Common myeloid progenitor, CD34-positive (primary cell): ENCODE measurements around the gene SLC22A23.

Experiments used
- CTCF ChIA-PET: fragments of 350-600 bp; sonication (Branson Sonifier 250); formaldehyde crosslinking; loops from one replicate; lab custom pipeline; 2021; ENCODE audit warnings: antibody characterized with exemption; lab: Charles Lee
- POLR2A ChIA-PET: fragments of 350-600 bp; sonication (Branson Sonifier 250); formaldehyde crosslinking; loops from one replicate; lab custom pipeline; 2021; ENCODE audit warnings: antibody characterized with exemption; lab: Charles Lee
- DNase-seq, 3 donors: peaks; one replicate each; pipeline versions ENCODE4 v3.0.0 to v3.0.0-alpha.2; 2013
- H3K27ac ChIP-seq, 2 experiments: 1 replicate in 1 of 2; 2 replicates in 1 of 2; pipeline ENCODE4 v1.7.0; 2013; ENCODE audit warnings: inconsistent platforms in 2 of 2, low read length in 2 of 2, mild to moderate bottlenecking in 2 of 2, low read depth in 1 of 2, moderate library complexity in 1 of 2; ENCODE audit not compliant: severe bottlenecking in 2 of 2, insufficient read depth in 1 of 2, poor library complexity in 1 of 2
- H3K27me3 ChIP-seq, 5 experiments: replicated peaks in 2 of 5; 1 replicate in 3 of 5; 2 replicates in 2 of 5; pipeline versions ENCODE4 v1.6.1 to v1.7.0; 2013; ENCODE audit warnings: low read length in 4 of 5, mild to moderate bottlenecking in 2 of 5, moderate library complexity in 2 of 5, inconsistent platforms in 1 of 5; ENCODE audit not compliant: insufficient read depth in 5 of 5, control insufficient read depth in 4 of 5
- H3K36me3 ChIP-seq, 4 experiments: 1 replicate in 2 of 4; 2 replicates in 2 of 4; pipeline versions ENCODE4 v1.6.1 to v1.7.0; 2013; ENCODE audit warnings: low read length in 3 of 4, control low read depth in 1 of 4, mild to moderate bottlenecking in 1 of 4; ENCODE audit not compliant: control insufficient read depth in 4 of 4, insufficient read depth in 4 of 4
- H3K4me1 ChIP-seq, 4 experiments: 1 replicate in 3 of 4; 2 replicates in 1 of 4; pipeline versions ENCODE4 v1.6.1 to v1.7.1; 2013; ENCODE audit warnings: low read length in 3 of 4, mild to moderate bottlenecking in 3 of 4, control low read depth in 1 of 4, inconsistent platforms in 1 of 4, moderate library complexity in 1 of 4; ENCODE audit not compliant: control insufficient read depth in 4 of 4, insufficient read depth in 4 of 4; ENCODE audit errors: control extremely low read depth in 1 of 4
- H3K4me3 ChIP-seq, 7 experiments: 1 replicate in 4 of 7; 2 replicates in 3 of 7; pipeline versions ENCODE4 v1.5.1 to v1.7.0; 2013; ENCODE audit warnings: mild to moderate bottlenecking in 7 of 7, low read length in 6 of 7, moderate library complexity in 6 of 7, inconsistent platforms in 2 of 7, low read depth in 2 of 7, control low read depth in 1 of 7; ENCODE audit not compliant: insufficient read depth in 4 of 7, control insufficient read depth in 1 of 7; ENCODE audit errors: extremely low read depth in 1 of 7
- H3K9me3 ChIP-seq, 5 experiments: 1 replicate in 4 of 5; 2 replicates in 1 of 5; pipeline versions ENCODE4 v1.6.1 to v1.7.1; 2013; ENCODE audit warnings: low read length in 4 of 5, mild to moderate bottlenecking in 2 of 5, inconsistent platforms in 1 of 5, low read depth in 1 of 5, moderate library complexity in 1 of 5; ENCODE audit not compliant: control insufficient read depth in 4 of 5, insufficient read depth in 2 of 5; ENCODE audit errors: control extremely low read depth in 1 of 5
- WGBS: methylation state at CpG from one replicate; pipeline ENCODE4 v1.1.5; 2013; ENCODE audit not compliant: insufficient coverage; 5-methylcytosine and 5-hydroxymethylcytosine counted together

SLC22A23 gene

DNA sequence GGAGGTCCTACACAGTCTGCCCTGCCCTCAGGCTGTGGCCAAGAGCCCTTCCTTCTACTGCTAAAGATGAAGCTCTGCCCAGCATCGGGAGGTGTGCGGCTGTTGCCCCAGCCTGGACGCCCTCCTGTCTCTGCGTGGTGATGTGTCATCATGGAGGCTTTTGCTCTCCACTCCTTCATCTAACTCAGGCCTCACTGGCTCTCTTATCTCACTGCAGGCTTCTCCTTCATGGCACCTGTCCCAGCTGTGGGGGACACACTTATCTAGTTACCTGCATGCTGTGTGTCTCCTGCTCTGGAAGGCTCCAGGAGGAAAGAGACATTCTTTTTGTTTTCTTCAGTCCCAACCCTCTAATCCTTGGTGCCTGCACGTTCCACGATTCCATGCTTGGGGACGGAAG, 109.0 kb downstream of the SLC22A23 start:
- no peaks in the 10 kb centered on the region for H3K27me3 ChIP-seq
- DNase-seq: no peak
- H3K9me3 ChIP-seq: no peaks in the 10 kb centered on the region
- POLR2A ChIA-PET: no interaction called here
- WGBS: 100% methylated on average over 4 of the region's 7 CpGs
- CTCF ChIA-PET: interaction anchor here (0.8 kb wide), 2 partner anchors 63 to 384 kb away, joined by 3 read pairs; no protein-coding TSS in a partner anchor
- peaks cover 0 to 8% (median 2%) of the 10 kb centered on the region in 4 experiments for H3K4me1 ChIP-seq
- H3K36me3 ChIP-seq: no peaks in the 10 kb centered on the region
- no peak overlapping the region for H3K27ac ChIP-seq
- H3K4me3 ChIP-seq: no peak overlapping the region

DNA sequence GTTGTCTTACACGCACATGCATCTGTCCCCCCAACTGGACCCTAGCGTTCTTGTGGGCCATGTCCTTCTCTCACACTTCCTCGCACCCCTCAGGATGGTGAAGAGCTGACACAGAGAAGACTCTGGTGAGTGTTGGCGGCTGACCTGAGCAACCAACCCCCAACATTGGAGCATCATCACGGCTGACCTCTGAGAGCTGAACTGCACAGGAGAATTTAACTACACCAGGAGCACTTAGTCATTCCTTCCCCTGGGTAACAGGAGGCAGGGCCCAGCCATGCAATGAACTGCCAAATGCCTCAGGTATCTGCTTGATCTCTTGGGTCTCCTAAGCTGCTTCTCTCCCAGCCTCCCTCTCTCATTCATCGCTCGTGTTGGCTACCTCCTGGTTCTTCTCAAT, 109.6 kb downstream of the SLC22A23 start:
- Histone ChIP-seq H3K36me3 (no peaks in the 10 kb centered on the region), H3K27ac (no peak overlapping the region), H3K4me3 (no peak overlapping the region), H3K9me3 (no peaks in the 10 kb centered on the region), H3K4me1 (peaks cover 0 to 8% (median 2%) of the 10 kb centered on the region in 4 experiments), H3K27me3 (no peaks in the 10 kb centered on the region)
- ChIA-PET POLR2A (no interaction called here), CTCF (interaction anchor here (0.8 kb wide), 1 partner anchor 64 kb away, joined by 3 read pairs; no protein-coding TSS in a partner anchor)
- 100% methylated on average over 3 of the region's 7 CpGs for WGBS
- no peak for DNase-seq

DNA sequence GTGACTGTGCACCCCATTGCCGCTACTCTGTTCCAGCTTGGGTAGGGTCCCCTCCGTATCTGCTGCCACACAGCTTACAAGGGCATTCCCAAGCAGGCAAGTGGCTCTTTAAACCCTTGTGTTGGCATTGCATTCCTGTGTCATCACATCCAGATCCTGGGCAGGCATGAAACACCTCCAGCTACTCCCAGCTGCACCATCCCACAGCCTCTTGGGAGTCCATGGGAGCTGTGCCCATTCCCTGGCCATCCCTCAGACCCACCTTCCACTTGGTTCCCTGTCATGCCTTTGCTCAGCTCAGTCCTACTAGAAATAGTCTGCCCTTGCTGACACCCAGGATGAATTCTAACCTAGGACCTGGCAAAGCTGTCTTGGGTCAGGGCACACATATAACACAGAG, 110.4 kb downstream of the SLC22A23 start:
- no peak overlapping the region for H3K27ac ChIP-seq
- DNase-seq: no peak
- ChIA-PET POLR2A (no interaction called here), CTCF (no interaction called here)
- H3K27me3 ChIP-seq: no peaks in the 10 kb centered on the region
- no peaks in the 10 kb centered on the region for H3K36me3 ChIP-seq
- no peak overlapping the region for H3K4me3 ChIP-seq
- WGBS: 94% methylated on average over 2 of the region's 2 CpGs
- peaks cover 0 to 8% (median 2%) of the 10 kb centered on the region in 4 experiments for H3K4me1 ChIP-seq
- no peaks in the 10 kb centered on the region for H3K9me3 ChIP-seq

DNA sequence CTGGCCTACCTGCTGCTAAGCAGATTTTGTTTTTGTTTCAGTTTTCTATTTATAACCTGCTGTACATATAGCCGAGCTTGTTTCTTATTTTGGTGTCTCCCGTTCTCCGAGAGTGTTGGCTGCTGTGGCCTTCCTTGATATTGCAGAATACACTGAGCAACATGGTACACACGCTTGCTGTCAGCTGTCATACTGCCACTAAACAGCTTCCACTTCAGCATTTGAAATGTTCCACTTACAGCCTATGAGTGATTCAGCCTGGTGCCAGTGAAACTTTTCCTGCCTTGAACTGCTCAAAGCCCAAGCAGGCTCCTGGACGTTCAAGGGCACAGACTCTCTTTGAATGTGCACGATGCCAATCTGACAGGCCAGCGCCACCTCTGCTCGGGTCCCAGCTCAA, 111.0 kb downstream of the SLC22A23 start:
- Histone ChIP-seq H3K4me3 (no peak overlapping the region), H3K27ac (no peak overlapping the region), H3K27me3 (no peaks in the 10 kb centered on the region), H3K4me1 (peaks cover 0 to 8% (median 2%) of the 10 kb centered on the region in 4 experiments), H3K9me3 (no peaks in the 10 kb centered on the region), H3K36me3 (no peaks in the 10 kb centered on the region)
- ChIA-PET POLR2A (no interaction called here), CTCF (no interaction called here)
- DNase-seq: no peak
- WGBS: 79% methylated on average over 8 of the region's 8 CpGs

DNA sequence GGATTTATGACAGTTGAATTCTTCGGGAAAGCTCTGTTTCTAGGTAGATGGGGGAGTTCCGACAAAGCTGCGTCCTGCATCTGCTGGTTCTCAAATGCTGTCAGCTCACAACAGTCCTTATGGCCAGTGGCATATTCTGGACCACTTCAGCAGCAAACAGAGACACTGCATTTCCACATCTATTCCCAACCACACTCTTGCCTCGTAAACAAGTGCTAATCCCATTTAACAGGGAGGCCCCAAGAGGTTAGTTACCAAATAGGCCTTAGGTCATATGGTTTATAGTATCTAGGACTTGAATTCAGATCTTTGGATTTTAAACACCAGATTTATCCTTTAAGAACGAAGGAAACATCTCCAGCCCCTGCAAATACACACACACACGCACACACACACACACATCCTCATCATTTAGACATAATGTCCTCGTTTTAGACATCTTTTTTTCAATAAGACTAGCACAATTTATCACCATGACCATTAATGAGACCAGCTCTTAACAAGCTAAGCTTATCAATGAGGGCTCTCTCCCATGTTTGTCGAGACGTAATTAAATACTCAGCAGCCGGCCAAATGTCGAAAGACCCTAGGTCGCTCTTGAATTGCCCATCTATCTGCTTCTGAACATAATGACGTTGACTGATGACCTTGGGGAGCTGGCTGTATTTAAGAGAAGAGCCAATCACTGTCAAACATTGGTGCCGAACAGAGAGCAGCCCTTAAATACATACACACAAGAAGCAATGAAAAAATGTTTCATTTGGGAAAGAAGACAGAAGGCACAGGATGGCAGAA, 113.6 kb downstream of the SLC22A23 start:
- ChIA-PET POLR2A (no interaction called here), CTCF (no interaction called here)
- Histone ChIP-seq H3K36me3 (no peaks in the 10 kb centered on the region), H3K4me1 (peaks cover 0 to under 1% (median 0%) of the 10 kb centered on the region in 4 experiments), H3K27ac (no peak overlapping the region), H3K4me3 (no peak overlapping the region), H3K27me3 (no peaks in the 10 kb centered on the region), H3K9me3 (no peaks in the 10 kb centered on the region)
- DNase-seq: no peak
- 98% methylated on average over 12 of the region's 14 CpGs for WGBS

DNA sequence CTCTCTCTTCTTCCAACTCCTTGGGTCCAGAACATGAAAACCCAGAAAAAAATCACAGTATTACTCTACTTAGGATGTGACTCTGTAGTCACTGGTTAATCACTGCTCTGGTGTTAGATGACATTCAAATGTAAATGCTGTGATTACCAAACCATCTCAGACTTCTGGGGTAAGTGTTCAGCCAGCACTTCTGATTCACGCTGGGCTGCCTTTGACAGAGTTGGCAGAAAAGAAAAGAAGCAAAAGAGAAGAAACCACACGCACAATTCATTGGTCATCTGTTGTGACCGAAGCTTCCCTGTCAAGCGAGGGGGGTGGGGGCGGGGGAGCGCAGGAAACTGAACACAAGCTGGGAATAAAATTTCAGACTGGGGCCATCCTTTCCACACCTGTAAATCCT, 115.4 kb downstream of the SLC22A23 start:
- ChIA-PET POLR2A (no interaction called here), CTCF (no interaction called here)
- Histone ChIP-seq H3K27ac (no peak overlapping the region), H3K4me3 (no peak overlapping the region), H3K36me3 (no peaks in the 10 kb centered on the region), H3K9me3 (no peaks in the 10 kb centered on the region), H3K4me1 (peaks cover 0 to 17% (median 7%) of the 10 kb centered on the region in 4 experiments), H3K27me3 (no peaks in the 10 kb centered on the region)
- no peak for DNase-seq
- 100% methylated on average over 5 of the region's 6 CpGs for WGBS

DNA sequence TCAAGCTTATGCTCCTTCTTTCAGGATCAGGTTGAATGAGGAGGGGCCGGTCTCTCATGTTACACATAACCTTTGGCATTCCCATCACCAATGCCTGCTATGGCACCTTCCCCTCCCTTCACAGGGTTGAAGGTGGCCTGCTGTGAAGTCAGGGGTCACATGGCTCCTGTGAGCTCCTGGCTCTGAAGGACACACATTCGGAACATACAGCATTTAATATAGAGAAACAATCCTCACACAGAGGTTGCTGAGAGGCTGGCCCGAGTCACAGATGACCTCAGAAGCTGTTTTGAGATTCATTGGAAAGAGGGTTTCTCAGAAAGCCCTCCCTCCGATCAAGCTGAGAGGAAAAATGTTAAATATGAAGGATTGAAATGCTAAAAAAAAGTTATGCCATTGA, 116.0 kb downstream of the SLC22A23 start:
- Histone ChIP-seq H3K4me1 (peaks cover 1 to 22% (median 10%) of the 10 kb centered on the region in 4 experiments), H3K36me3 (no peaks in the 10 kb centered on the region), H3K9me3 (no peaks in the 10 kb centered on the region), H3K27ac (no peak overlapping the region), H3K4me3 (no peak overlapping the region), H3K27me3 (no peaks in the 10 kb centered on the region)
- WGBS: no CpG with 5 or more reads among the region's 4 CpGs
- DNase-seq: no peak
- ChIA-PET POLR2A (no interaction called here), CTCF (no interaction called here)
